ENCODE results near the gene RER1. TPM values are rescaled to one million over a fixed set of nuclear protein-coding genes. Genes with fewer than 3 reads are reported as not detected.

Gene RER1
- total RNA-seq, 4 donors from 2014 or later: 54.4 to 78.6 (median 69.8) TPM

DNA sequence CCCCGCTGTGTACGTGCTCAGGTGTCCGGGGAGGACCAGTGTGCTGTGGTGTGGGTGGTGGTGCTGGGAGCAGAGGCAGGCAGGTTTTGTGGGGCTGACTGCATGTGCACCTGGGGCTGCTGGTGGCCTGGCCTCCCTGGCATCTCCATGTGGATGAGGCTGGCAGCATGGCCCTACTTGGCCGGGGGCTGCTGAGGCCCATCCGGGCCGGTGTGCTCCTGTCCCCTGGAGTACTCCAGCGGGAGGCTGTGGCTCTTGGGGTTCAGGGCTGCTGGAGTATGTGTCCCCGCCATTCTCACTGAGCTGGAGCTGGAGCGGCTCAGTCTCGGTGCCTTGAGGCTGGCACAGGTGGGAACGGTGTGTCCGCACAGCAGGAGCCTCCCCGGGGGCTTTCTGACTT lies 41.6 kb downstream of the RER1 start:
- H3K27me3 ChIP-seq: peaks cover 93% of the 10 kb centered on the region

DNA sequence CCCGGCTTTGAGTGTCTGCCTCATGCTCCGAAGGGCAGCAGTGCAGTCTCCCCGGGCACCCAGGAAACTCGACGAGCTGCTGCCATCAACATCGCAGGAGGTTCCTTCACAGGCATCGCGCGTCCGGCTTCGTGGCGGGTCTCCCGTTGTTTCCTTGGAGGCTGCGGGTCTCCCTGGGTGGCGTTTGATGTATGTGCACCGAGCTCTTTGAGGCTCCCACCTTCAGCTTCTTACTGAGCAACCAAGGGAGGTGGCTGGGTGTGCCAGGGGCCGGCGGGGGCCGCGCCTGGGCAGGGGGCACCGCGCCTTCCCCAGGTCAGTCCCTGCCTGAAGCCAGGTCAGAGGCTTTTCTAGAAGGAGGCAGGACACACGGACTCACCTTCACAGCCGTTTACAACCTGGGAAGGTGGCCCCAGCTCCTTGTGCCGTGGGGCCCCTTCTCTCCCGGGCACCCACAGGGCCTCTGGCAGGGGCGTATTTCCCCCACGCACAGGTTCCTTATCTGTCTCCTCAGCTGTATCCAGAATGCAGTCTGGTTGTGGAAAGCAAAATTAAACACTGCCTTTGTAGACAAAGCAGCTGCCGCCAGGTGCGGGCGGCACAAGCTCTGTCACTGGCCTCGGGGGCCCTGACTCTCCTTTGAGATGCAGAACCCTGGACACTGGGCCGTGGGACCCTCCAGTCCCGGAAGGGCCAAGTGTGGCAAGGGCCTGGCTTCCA lies 42.5 kb downstream of the RER1 start:
- peaks cover 93% of the 10 kb centered on the region for H3K27me3 ChIP-seq
- no peak overlapping the region for H3K4me3 ChIP-seq
- WGBS, 2 donors (ENCODE audit: low coverage in 1 of 2): 83% methylated on average over 1 of the region's 34 CpGs; no CpG with 5 or more reads in 1 of the 2 donors
- TF ChIP-seq EP300 (IDR thresholded peaks at IDR 0.05) (no peak), POLR2AphosphoS5 (IDR thresholded peaks at IDR 0.05) (no peak), CTCF (IDR thresholded peaks at IDR 0.05) (no peak), POLR2A (IDR thresholded peaks at IDR 0.05) (no peak)
- no peak overlapping the region for H3K27ac ChIP-seq
- H3K9me3 ChIP-seq: peaks cover 0 to 10% (median 0%) of the 10 kb centered on the region in 3 donors
- no peaks in the 10 kb centered on the region for H3K4me1 ChIP-seq
- H3K36me3 ChIP-seq: no peaks in the 10 kb centered on the region
- ATAC-seq: no peak

More for the DNA sequence above, 41.6 kb downstream of the RER1 start:
- ATAC-seq: no peak
- Histone ChIP-seq H3K36me3 (no peaks in the 10 kb centered on the region), H3K4me1 (no peaks in the 10 kb centered on the region), H3K9me3 (peaks cover 0 to 10% (median 0%) of the 10 kb centered on the region in 3 donors), H3K27ac (no peak overlapping the region), H3K4me3 (no peak overlapping the region)
- TF ChIP-seq POLR2AphosphoS5 (IDR thresholded peaks at IDR 0.05): no peak
- TF ChIP-seq EP300 (IDR thresholded peaks at IDR 0.05): no peak
- TF ChIP-seq CTCF (IDR thresholded peaks at IDR 0.05): no peak
- no peak for TF ChIP-seq POLR2A (IDR thresholded peaks at IDR 0.05)
- WGBS, 2 donors (ENCODE audit: low coverage in 1 of 2): 66 to 80% methylated on average over 1 to 4 of the region's 13 CpGs

GRCh38 chr1:2435091-2435490 lies 43.5 kb downstream of the RER1 start:
- Histone ChIP-seq H3K9me3 (peaks cover 0 to 2% (median 0%) of the 10 kb centered on the region in 3 donors), H3K27ac (no peak overlapping the region), H3K27me3 (peaks cover 93% of the 10 kb centered on the region), H3K4me1 (no peaks in the 10 kb centered on the region), H3K36me3 (no peaks in the 10 kb centered on the region), H3K4me3 (no peak overlapping the region)
- WGBS, 2 donors (ENCODE audit: low coverage in 1 of 2): no CpG with 5 or more reads among the region's 9 CpGs
- TF ChIP-seq EP300 (IDR thresholded peaks at IDR 0.05): no peak
- TF ChIP-seq POLR2AphosphoS5 (IDR thresholded peaks at IDR 0.05): no peak
- no peak for TF ChIP-seq POLR2A (IDR thresholded peaks at IDR 0.05)
- ATAC-seq: no peak

- no peaks in the 10 kb centered on the region for H3K4me1 ChIP-seq
- peaks cover 91% of the 10 kb centered on the region for H3K27me3 ChIP-seq
These were observed 44.2 kb downstream of the RER1 start for GRCh38 chr1:2435746-2436355.

GRCh38 chr1:2436876-2437275 lies 45.2 kb downstream of the RER1 start:
- WGBS, 2 donors (ENCODE audit: low coverage in 1 of 2): no CpG with 5 or more reads among the region's 7 CpGs
- H3K4me3 ChIP-seq: no peak overlapping the region
- TF ChIP-seq CTCF (IDR thresholded peaks at IDR 0.05) (no peak), POLR2A (IDR thresholded peaks at IDR 0.05) (no peak), EP300 (IDR thresholded peaks at IDR 0.05) (no peak), POLR2AphosphoS5 (IDR thresholded peaks at IDR 0.05) (no peak)
- no peak overlapping the region for H3K27ac ChIP-seq
- H3K36me3 ChIP-seq: no peaks in the 10 kb centered on the region
- no peaks in the 10 kb centered on the region for H3K9me3 ChIP-seq
- H3K27me3 ChIP-seq: peaks cover 91% of the 10 kb centered on the region
- no peaks in the 10 kb centered on the region for H3K4me1 ChIP-seq
- no peak for ATAC-seq

More at GRCh38 chr1:2435746-2436355, 44.2 kb downstream of the RER1 start:
- TF ChIP-seq CTCF (IDR thresholded peaks at IDR 0.05) (no peak), POLR2AphosphoS5 (IDR thresholded peaks at IDR 0.05) (no peak), POLR2A (IDR thresholded peaks at IDR 0.05) (no peak), EP300 (IDR thresholded peaks at IDR 0.05) (no peak)
- Histone ChIP-seq H3K9me3 (no peaks in the 10 kb centered on the region), H3K27ac (no peak overlapping the region), H3K36me3 (no peaks in the 10 kb centered on the region), H3K4me3 (no peak overlapping the region)
- ATAC-seq: no peak
- 40% methylated on average over 1 of the region's 2 CpGs; no CpG with 5 or more reads in 1 of the 2 donors for WGBS, 2 donors (ENCODE audit: low coverage in 1 of 2)
